Transverse colon (tissue), 4 donors: ENCODE results near the gene PSMD13.

Experiments used
- CTCF ChIP-seq, 5 experiments: fragments of 200-600 bp in 3 of 5; fragments of 450-650 bp in 2 of 5; sonication (generic) in 3 of 5; IDR thresholded peaks; 1 replicate in 2 of 5; 2 replicates in 3 of 5; pipeline ENCODE4 v1.5.1; 2016 to 2017; ENCODE audit warnings: antibody characterized with exemption in 5 of 5, inconsistent platforms in 3 of 5, mild to moderate bottlenecking in 2 of 5, moderate library complexity in 1 of 5
- POLR2A ChIP-seq: fragments of 450-650 bp; IDR thresholded peaks from one replicate; pipeline ENCODE4 v1.6.1; 2016; ENCODE audit warnings: antibody characterized with exemption, mild to moderate bottlenecking, moderate library complexity
- POLR2AphosphoS5 ChIP-seq, 3 donors: sonication (generic); formaldehyde crosslinking; IDR thresholded peaks; one replicate each; pipeline ENCODE4 v1.6.1; 2016; ENCODE audit warnings: antibody characterized with exemption in 3 of 3

- TF ChIP-seq CTCF (IDR thresholded peaks at IDR 0.05) (no peak), POLR2A (no peak), POLR2AphosphoS5 (IDR thresholded peaks at IDR 0.05) (no peak)
These were observed 57.3 kb downstream of the PSMD13 start for GRCh38 chr11:293852-294661.
